ENCODE data around the gene DOK4.
A peak's percentile ranks its signal among the peaks of the same experiment; 100 is the strongest.

GRCh38 chr16:57475711-57476339, 10.5 kb downstream of the DOK4 start:
- peak in 1 of 3 experiments; percentile 9 for TF ChIP-seq CTCF (IDR thresholded peaks at IDR 0.05)
- no peak for TF ChIP-seq POLR2A (IDR thresholded peaks at IDR 0.05)

Measured in testis (tissue), 2 donors.